Right ventricle myocardium superior (tissue), 1 donor: ENCODE data around the gene RIC8A. TPM values are rescaled to one million over a fixed set of nuclear protein-coding genes. Genes with fewer than 3 reads are reported as not detected.
A peak's percentile ranks its signal among the peaks of the same experiment; 100 is the strongest.
"Not testable (repeated sequence)": the region's sequence is repeated elsewhere in the genome, so short reads cannot be mapped to it uniquely, and the experiment has no call there.

Source experiments
- ATAC-seq: fragments of 200-7000 bp; cut with Tn5 transposase; one replicate; pipeline ENCODE4 v1.9.1; 2020; ENCODE audit warnings: mild to moderate bottlenecking; ENCODE audit not compliant: poor library complexity
- DNase-seq: peaks from one replicate; pipeline ENCODE4 v3.0.0-alpha.2; 2020
- intact Hi-C: fragments of 100-400 bp; cut with DNase I; formaldehyde crosslinking; loops from one replicate; pipeline ENCODE4 v1.11.2; 2022
- long read RNA-seq: library from polyadenylated mRNA; unstranded; transcript quantifications from one replicate; pipeline ENCODE4 v2.0.0, GENCODE V29; 2021
- total RNA-seq: library from RNA; stranded (reverse); fragmentation: NEBNext Ultra II Directional; extraction: Animal tissue kit (Norgen Biotek cat#: 25700); gene quantifications from one replicate; pipeline ENCODE4 v1.2.1, GENCODE V29; 2021
- donor health status: DM: no; HTN: yes; CAD: no; lungs with severe emphysema.

Gene RIC8A
- total RNA-seq: 51.9 TPM
- long read RNA-seq, transcript RIC8A-203 (10 exons, 3,703 nt): major isoform, 144 of 198 reads
- long read RNA-seq, transcript RIC8A-208 (8 exons, 2,565 nt): minor isoform, 5 of 198 reads
- long read RNA-seq, partial matches to known transcripts: 16 of 198 reads
- long read RNA-seq, other reads (novel, unspliced or antisense): 30 of 198 reads

- ATAC-seq (peak; percentile 92), DNase-seq (peak; percentile 97)
- intact Hi-C loops: loop anchor here (10.0 kb wide), 1 partner anchor 307 kb away; no protein-coding TSS in a partner anchor
These were observed at the start of gene RIC8A, which contains the start of gene BET1L for GRCh38 chr11:207208-207862. Gene RIC8A (plus strand): TSS chr11:207708. CDS start chr11:208855, 1,147 bp downstream. Gene BET1L (minus strand): TSS chr11:207399. CDS start chr11:207321, 78 bp downstream.

DNA sequence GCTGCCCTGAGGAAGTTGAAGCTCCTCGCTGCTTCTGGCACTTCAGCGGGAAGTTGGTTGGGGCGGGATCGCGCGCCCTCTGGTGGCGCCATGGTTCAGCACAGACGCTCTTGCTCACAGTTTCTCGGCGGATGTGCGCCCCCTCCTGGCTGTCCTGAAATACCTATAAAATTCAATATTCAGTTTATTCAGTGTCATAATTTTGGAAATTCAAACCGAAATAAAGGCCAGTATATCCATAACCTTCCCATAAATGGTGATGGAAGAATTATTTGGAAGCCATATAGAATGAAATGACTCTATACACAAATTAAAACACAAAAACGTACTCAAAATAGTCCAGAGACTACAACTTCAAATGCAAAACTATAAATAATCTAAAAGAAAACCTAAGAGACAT, 27.3 kb upstream of the RIC8A start:
- ATAC-seq, intact Hi-C loops, DNase-seq: not testable (repeated sequence)

GRCh38 chr11:189200-189783, 18.2 kb upstream of the RIC8A start:
- DNase-seq (peak; percentile 44), ATAC-seq (peak; percentile 62)
- intact Hi-C loops: not testable (repeated sequence)

DNA sequence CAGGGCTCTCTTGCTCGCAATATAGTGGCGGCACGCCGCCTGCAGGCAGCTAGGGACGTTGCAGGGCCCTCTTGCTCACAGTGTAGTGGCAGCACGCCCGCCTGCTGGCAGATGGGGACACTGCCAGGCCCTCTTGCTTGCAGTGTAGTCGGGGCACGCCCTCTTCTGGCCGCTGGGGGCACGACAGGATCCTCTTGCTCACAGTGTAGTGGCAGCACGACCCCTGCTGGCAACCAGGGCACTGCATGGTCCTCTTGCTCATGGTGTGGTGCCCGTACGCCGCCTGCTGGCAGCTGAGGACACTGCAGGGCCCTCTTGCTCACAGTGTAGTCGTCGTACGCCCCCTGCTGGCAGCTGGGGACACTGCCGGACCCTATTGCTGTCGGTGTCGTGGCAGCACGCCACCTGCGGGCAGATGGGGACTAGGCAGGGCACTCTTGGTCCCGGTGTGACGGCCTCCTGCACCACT, 17.6 kb upstream of the RIC8A start:
- intact Hi-C loops: not testable (repeated sequence)
- ATAC-seq (peak; percentile 64), DNase-seq (peak; percentile 46)

GRCh38 chr11:190546-190945, 17.0 kb upstream of the RIC8A start:
- DNase-seq, intact Hi-C loops, ATAC-seq: not testable (repeated sequence)

- ATAC-seq (peak; percentile 70), DNase-seq (peak; percentile 43)
- intact Hi-C loops: not testable (repeated sequence)
These were observed 15.7 kb upstream of the RIC8A start for GRCh38 chr11:191490-192478.

DNA sequence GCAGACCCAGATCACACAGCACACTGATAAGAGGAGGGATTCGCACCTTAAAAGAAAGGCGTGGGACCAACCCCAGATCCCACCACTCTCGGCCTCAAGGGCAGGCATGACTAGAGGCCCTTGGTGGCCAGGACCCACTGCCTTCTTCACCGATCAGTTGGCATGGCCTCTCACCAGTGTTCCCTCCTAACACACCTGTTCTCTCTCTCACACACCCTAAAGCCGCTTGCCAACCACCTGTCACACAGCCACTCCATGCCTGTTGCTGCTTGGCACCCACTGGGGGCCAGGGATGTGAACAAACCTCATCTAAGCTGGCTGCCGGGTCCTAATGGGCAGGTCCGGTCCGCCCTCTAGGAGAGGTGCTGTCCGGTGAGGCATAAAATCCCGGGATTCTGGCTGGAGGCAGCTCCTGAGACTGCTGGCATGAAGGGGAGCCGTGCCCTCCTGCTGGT, 14.8 kb upstream of the RIC8A start, which contains the start of gene SCGB1C1:
TSS of gene SCGB1C1 (plus strand) at position 405 of the 455 bp plus-strand sequence. CDS start at position 427, 22 bp downstream.
- ATAC-seq, DNase-seq, intact Hi-C loops: not testable (repeated sequence)

- ATAC-seq, intact Hi-C loops: not testable (repeated sequence)
- peak; percentile 30 for DNase-seq
These were observed 14.0 kb upstream of the RIC8A start for GRCh38 chr11:193481-193880.

- ATAC-seq (no peak), DNase-seq (peak; percentile 23)
- intact Hi-C loops: no loop called here
These were observed 10.4 kb upstream of the RIC8A start for GRCh38 chr11:196786-197731.

DNA sequence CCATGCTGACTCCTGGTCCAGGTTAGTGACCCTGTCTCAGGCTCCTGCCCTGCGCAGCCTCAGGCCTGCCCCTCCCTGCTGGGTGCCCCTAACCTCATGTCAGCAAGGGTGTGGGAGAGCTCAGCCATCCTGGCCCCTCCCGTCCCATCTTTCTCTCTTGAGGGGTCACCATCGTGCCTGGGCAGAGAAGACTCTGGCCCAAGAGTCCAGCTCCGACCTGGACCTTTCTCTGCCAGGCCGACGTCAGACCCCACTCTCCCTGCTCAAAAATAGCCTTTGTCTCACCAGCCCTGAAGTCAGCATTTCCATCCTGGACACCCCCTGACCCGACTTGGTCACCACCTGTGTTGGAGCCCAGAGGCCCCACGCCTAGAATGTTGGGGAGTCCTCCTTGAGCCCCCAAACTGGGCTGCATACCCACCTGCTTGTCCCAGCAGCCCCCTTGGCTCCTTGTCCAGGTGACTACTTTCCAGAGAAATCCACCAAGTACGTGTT, 9.7 kb upstream of the RIC8A start:
- no peak for ATAC-seq
- peak; percentile 28 for DNase-seq
- intact Hi-C loops: no loop called here

DNA sequence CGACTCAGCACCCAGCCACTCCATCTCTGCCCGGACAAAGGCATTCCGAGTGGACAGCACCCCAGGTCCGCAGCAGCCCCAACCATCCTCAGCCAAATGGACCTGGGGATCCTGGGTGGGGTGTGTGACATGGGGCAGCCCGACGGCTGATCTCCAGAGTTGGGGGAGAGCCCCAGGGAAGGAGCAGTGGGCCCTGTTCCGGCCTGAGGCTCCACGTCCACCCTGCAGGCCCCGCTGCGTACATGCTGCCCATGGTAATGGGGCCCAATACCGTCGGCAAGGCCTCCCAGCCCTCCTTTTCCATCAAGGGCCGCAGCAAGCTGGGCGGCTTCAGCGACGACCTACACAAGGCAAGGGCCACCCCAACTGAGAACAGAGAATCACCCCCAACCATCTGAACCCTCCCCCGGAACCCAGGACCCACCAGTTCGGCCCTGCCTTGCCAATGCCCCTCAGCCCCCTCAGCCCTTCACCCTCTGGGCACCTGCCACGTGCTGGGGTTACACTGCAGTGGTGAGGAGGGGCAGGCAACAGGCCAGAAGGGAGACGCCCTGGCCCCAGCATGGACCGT, 9.2 kb upstream of the RIC8A start:
- ATAC-seq (no peak), DNase-seq (peak; percentile 32)
- intact Hi-C loops: no loop called here

GRCh38 chr11:199004-199581, 8.4 kb upstream of the RIC8A start:
- intact Hi-C loops: no loop called here
- peak; percentile 37 for DNase-seq

GRCh38 chr11:199782-200181, 7.7 kb upstream of the RIC8A start:
- ATAC-seq (no peak), DNase-seq (no peak)
- intact Hi-C loops: loop anchor here (10.0 kb wide), 1 partner anchor 315 kb away; no protein-coding TSS in a partner anchor

More at GRCh38 chr11:199004-199581, 8.4 kb upstream of the RIC8A start:
- no peak for ATAC-seq

DNA sequence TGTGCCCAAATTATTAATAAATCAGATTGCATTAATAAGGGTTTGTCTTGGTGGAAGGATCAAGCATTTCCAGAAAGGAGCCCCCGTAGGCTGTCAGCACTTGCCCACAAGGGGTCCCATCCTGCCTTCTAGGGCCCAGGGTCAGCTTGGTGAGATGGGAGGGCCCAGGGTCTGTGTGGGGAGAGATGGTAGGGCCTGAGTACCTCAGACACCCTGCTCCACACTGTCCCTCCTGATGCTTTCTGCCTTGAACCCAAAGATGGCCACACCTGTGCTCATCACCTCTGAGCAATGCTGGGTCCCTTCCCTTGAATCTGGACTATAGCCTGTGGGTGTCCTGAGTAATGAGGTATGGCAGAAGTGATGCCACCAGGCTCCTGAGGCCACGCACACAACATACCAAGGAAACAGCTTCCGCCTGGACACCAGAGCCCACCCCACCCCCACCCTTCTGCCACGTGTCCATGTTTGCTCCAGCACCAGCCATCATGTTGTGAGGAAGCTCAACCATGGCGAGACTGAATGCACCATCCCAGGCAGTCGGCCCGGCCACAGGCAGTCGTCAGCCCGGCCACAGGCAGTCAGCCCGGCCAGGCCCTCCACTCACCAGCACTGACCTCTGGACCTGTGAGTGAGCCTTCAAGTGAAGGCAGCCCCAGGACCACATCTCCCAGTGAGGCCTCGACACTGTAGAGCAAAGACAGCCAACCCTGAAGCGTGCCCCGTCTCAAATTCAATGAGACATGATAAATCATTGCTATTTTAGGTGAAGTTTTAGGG, 7.1 kb upstream of the RIC8A start:
- intact Hi-C loops: loop anchor here (10.0 kb wide), 1 partner anchor 314 kb away; no protein-coding TSS in a partner anchor
- DNase-seq (peak; percentile 35), ATAC-seq (no peak)

GRCh38 chr11:201966-202365, 5.5 kb upstream of the RIC8A start:
- DNase-seq (peak; percentile 13), ATAC-seq (no peak)
- intact Hi-C loops: loop anchor here (10.0 kb wide), 1 partner anchor 313 kb away; no protein-coding TSS in a partner anchor
